GM12878 (cell line): Measurements from ENCODE around the gene BIRC7. TPM values are rescaled to one million over a fixed set of nuclear protein-coding genes. Genes with fewer than 3 reads are reported as not detected.

Experiments used
- ATAC-seq: fragments of 200-7000 bp; cut with Tn5 transposase; 3 replicates; pipeline ENCODE4 v1.9.1; 2020; ENCODE audit warnings: mild to moderate bottlenecking, moderate library complexity
- BruUV-seq: library from RNA; stranded (reverse); fragments of 400-500 nt; replicated peaks from 2 replicates; lab custom pipeline; 2021; lab: Mats Ljungman, UMichigan
- CTCF ChIA-PET: fragments of 300-600 bp; sonication (Branson Sonifier 250); formaldehyde crosslinking; extraction: SDS; loops from one replicate; lab custom pipeline; 2021; ENCODE audit warnings: inconsistent platforms; lab: Yijun Ruan, JAX
- POLR2A ChIA-PET: fragments of 350-600 bp; formaldehyde crosslinking; extraction: SDS; loops from one replicate; lab custom pipeline; 2021; ENCODE audit warnings: inconsistent platforms; lab: Charles Lee
- RAD21 ChIA-PET: fragments of 300-600 bp; sonication (Branson Sonifier 250); formaldehyde crosslinking; loops from one replicate; lab custom pipeline; 2023; ENCODE audit warnings: antibody characterized with exemption; ENCODE audit not compliant: unreplicated experiment; lab: Charles Lee
- SMC1A ChIA-PET: fragments of 300-600 bp; sonication (Branson Sonifier 250); formaldehyde crosslinking; loops from one replicate; lab custom pipeline; 2023; ENCODE audit not compliant: unreplicated experiment, uncharacterized antibody; lab: Charles Lee
- DNase-seq: peaks from one replicate; pipeline ENCODE4 v3.0.0-alpha.2; 2011; ENCODE audit warnings: low read depth, low spot score
- FAIRE-seq: peaks from 3 replicates; lab custom pipeline; 2011; peaks lifted over from hg19 to GRCh38; lab: Jason Lieb, UNC
- H2AFZ ChIP-seq: 2 replicates; pipeline ENCODE4 v1.6.0; 2011; ENCODE audit warnings: low read depth, low read length, control low read depth; ENCODE audit not compliant: control insufficient read depth
- H3K27ac ChIP-seq: 2 replicates; pipeline ENCODE4 v1.5.1; 2011; ENCODE audit warnings: control low read depth; ENCODE audit not compliant: control insufficient read depth, insufficient read depth
- H3K27me3 ChIP-seq, 2 experiments: replicated peaks in 1 of 2; 2 replicates each; pipeline versions ENCODE4 v1.6.0 to v1.6.1; 2011; ENCODE audit warnings: low read length in 1 of 2; ENCODE audit not compliant: control insufficient read depth in 2 of 2, insufficient read depth in 2 of 2
- H3K36me3 ChIP-seq, 2 experiments: 2 replicates each; pipeline ENCODE4 v1.5.1; 2011; ENCODE audit warnings: low read length in 1 of 2; ENCODE audit not compliant: control insufficient read depth in 2 of 2, insufficient read depth in 2 of 2
- H3K4me1 ChIP-seq: 2 replicates; pipeline ENCODE4 v1.6.1; 2011; ENCODE audit warnings: mild to moderate bottlenecking, low read length, moderate library complexity, mixed read lengths; ENCODE audit not compliant: control insufficient read depth, insufficient read depth
- H3K4me2 ChIP-seq: 2 replicates; pipeline ENCODE4 v1.6.0; 2011; ENCODE audit warnings: control low read depth; ENCODE audit not compliant: control insufficient read depth, insufficient read depth
- H3K4me3 ChIP-seq: fragments of 200-600 bp; sonication (generic); 2 replicates; pipeline ENCODE4 v1.5.1; 2016
- H3K79me2 ChIP-seq: 2 replicates; pipeline ENCODE4 v1.6.0; 2011; ENCODE audit warnings: low read length; ENCODE audit not compliant: control insufficient read depth, insufficient read depth
- H3K9ac ChIP-seq: 2 replicates; pipeline ENCODE4 v1.8.0; 2011; ENCODE audit warnings: low read length, control low read depth, mixed read lengths; ENCODE audit not compliant: control insufficient read depth, insufficient read depth
- H3K9me3 ChIP-seq: replicated peaks from 3 replicates; pipeline ENCODE4 v1.5.1; 2011; ENCODE audit warnings: mild to moderate bottlenecking, low read length; ENCODE audit not compliant: control insufficient read depth, insufficient read depth
- H4K20me1 ChIP-seq: 2 replicates; pipeline ENCODE4 v1.6.0; 2011; ENCODE audit not compliant: control insufficient read depth, insufficient read depth
- MTA2 ChIP-seq: fragments of 450-650 bp; IDR thresholded peaks from 2 replicates; pipeline ENCODE4 v1.6.1; 2016; ENCODE audit warnings: low read depth, mild to moderate bottlenecking, moderate library complexity
- SIX5 ChIP-seq: IDR thresholded peaks from 2 replicates; pipeline ENCODE4 v1.6.1; 2011; ENCODE audit warnings: mild to moderate bottlenecking, low read depth, low read length, moderate library complexity; ENCODE audit not compliant: severe bottlenecking
- SMAD5 ChIP-seq: IDR thresholded peaks from 2 replicates; pipeline ENCODE4 v1.6.1; 2016; ENCODE audit warnings: antibody characterized with exemption, low read depth
- WGBS: methylation state at CpG from one replicate; pipeline ENCODE4 v1.1.6; 2016; ENCODE audit warnings: low lambda C conversion rate; ENCODE audit not compliant: insufficient replicate concordance, insufficient coverage; ENCODE audit errors: missing lambda C conversion rate; 5-methylcytosine and 5-hydroxymethylcytosine counted together
- in situ Hi-C: fragments of 300-500 bp; cut with MboI; formaldehyde crosslinking; loops from 9 replicates; pipeline ENCODE4 v1.14.3; 2018; ENCODE audit warnings: mixed read lengths
- intact Hi-C: fragments of 100-400 bp; cut with micrococcal nuclease; formaldehyde crosslinking; loops from one replicate; pipeline ENCODE4 v1.14.2; 2022; ENCODE audit not compliant: unreplicated experiment
- polyA plus RNA-seq, 11 experiments: library from polyadenylated mRNA; depleted of rRNA in 4 of 11; unstranded in 6 of 11; stranded (reverse) in 5 of 11; fragments of >200 nt; fragmentation: Nextera tagmentation in 4 of 11; fragmentation: Illumina TruSeq in 1 of 11; extraction: Ambion mirVana in 4 of 11; extraction: Trizol in 1 of 11; gene quantifications; 1 replicate in 1 of 11; 2 replicates in 10 of 11; pipeline versions ENCODE4 v1.2.1 to v1.2.3, GENCODE V29; 2011 to 2016; ENCODE audit warnings: inconsistent platforms in 2 of 11, missing spikeins in 2 of 11, low read depth in 1 of 11
- total RNA-seq, 4 experiments: library from RNA; depleted of rRNA in 3 of 4; stranded (reverse); fragments of >200 nt in 3 of 4; fragmentation: Illumina TruSeq in 1 of 4; extraction: Trizol in 1 of 4; gene quantifications; 2 replicates each; pipeline versions ENCODE4 v1.2.1 to v1.2.3, GENCODE V29; 2013 to 2021
- TF ChIP-seq, protein P1 (sequence below): fragments of 450-650 bp; formaldehyde crosslinking; IDR thresholded peaks from 2 replicates; pipeline ENCODE4 v1.4.0; 2020; ENCODE audit warnings: mild to moderate bottlenecking, moderate library complexity

The BIRC7 gene
- total and polyA plus RNA-seq, 10 of the 15 experiments (the other 5 are each of a cell fraction or from before 2014, with no cell fraction given): 0.31 TPM; not detected in 9

- Histone ChIP-seq H4K20me1 (no peaks in the 10 kb centered on the region), H3K4me3 (no peak overlapping the region), H3K27ac (no peak overlapping the region), H3K4me2 (no peak overlapping the region), H3K9me3 (no peaks in the 10 kb centered on the region), H3K36me3 (peaks cover 6 to 12% of the 10 kb centered on the region in 2 experiments), H2AFZ (no peak overlapping the region), H3K4me1 (peaks cover 3% of the 10 kb centered on the region), H3K27me3 (no peaks in the 10 kb centered on the region), H3K9ac (no peak overlapping the region), H3K79me2 (peaks cover 26% of the 10 kb centered on the region)
- ChIA-PET POLR2A (no interaction called here), SMC1A (no interaction called here), CTCF (interaction anchor here (2.0 kb wide), 1 partner anchor 52 kb away, joined by 5 read pairs; no protein-coding TSS in a partner anchor), RAD21 (no interaction called here)
- ATAC-seq: no peak
- 97% methylated on average over 16 of the region's 18 CpGs for WGBS
- TF ChIP-seq, protein P1, sequence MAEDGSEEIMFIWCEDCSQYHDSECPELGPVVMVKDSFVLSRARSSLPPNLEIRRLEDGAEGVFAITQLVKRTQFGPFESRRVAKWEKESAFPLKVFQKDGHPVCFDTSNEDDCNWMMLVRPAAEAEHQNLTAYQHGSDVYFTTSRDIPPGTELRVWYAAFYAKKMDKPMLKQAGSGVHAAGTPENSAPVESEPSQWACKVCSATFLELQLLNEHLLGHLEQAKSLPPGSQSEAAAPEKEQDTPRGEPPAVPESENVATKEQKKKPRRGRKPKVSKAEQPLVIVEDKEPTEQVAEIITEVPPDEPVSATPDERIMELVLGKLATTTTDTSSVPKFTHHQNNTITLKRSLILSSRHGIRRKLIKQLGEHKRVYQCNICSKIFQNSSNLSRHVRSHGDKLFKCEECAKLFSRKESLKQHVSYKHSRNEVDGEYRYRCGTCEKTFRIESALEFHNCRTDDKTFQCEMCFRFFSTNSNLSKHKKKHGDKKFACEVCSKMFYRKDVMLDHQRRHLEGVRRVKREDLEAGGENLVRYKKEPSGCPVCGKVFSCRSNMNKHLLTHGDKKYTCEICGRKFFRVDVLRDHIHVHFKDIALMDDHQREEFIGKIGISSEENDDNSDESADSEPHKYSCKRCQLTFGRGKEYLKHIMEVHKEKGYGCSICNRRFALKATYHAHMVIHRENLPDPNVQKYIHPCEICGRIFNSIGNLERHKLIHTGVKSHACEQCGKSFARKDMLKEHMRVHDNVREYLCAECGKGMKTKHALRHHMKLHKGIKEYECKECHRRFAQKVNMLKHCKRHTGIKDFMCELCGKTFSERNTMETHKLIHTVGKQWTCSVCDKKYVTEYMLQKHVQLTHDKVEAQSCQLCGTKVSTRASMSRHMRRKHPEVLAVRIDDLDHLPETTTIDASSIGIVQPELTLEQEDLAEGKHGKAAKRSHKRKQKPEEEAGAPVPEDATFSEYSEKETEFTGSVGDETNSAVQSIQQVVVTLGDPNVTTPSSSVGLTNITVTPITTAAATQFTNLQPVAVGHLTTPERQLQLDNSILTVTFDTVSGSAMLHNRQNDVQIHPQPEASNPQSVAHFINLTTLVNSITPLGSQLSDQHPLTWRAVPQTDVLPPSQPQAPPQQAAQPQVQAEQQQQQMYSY (CRISPR knock-in tag): no peak
- TF ChIP-seq SIX5: no peak
- TF ChIP-seq SMAD5: no peak
- TF ChIP-seq MTA2: no peak
- in situ Hi-C loops (no loop called here), intact Hi-C loops (no loop called here)
- FAIRE-seq: no peak
- no peak for DNase-seq
- BruUV-seq: no TSS peak
These were observed 40.1 kb downstream of the BIRC7 start for GRCh38 chr20:63275825-63276224.
